Gastroesophageal sphincter (tissue), 3 donors: ENCODE data around the gene ASB18.

Experiments used
- CTCF ChIP-seq, 4 experiments: fragments of 200-600 bp in 2 of 4; fragments of 450-650 bp in 2 of 4; sonication (generic) in 1 of 4; IDR thresholded peaks; one replicate each; pipeline ENCODE4 v1.5.1; 2017 to 2019; ENCODE audit warnings: antibody characterized with exemption in 4 of 4, mild to moderate bottlenecking in 2 of 4, moderate library complexity in 2 of 4
- EP300 ChIP-seq: sonication (generic); formaldehyde crosslinking; IDR thresholded peaks from one replicate; pipeline ENCODE4 v1.6.1; 2017; ENCODE audit warnings: antibody characterized with exemption, mild to moderate bottlenecking

GRCh38 chr2:236166796-236167296 lies 97.4 kb downstream of the ASB18 start:
- no peak for TF ChIP-seq CTCF (IDR thresholded peaks at IDR 0.05)
- TF ChIP-seq EP300: no peak
